ENCODE data around the gene FREM1.

DNA sequence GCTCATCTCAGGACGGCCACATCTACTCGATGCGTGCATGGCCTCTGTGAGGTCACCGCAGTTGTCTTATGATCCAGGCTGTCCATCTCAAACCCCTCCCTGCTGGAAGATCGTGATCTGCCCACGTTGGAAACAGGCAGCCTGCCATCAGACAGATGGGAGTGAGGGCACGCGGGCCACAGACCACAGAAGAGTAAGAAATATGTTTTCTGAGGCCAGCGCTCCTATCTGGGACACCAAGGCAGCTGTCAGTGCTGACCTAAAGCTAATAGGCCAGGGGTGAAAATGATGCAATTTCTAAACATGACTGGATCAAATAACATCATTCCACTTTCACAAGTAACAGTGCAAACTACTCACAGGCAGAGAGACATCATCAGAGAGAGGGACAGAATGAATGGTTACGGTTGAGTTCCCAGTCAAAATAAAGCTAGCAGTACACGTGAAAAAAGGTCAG is 130.6 kb downstream of the FREM1 start:
- TF ChIP-seq POLR2A (IDR thresholded peaks at IDR 0.05; ENCODE audit: low read depth, low read length) (no peak), CHD1 (IDR thresholded peaks at IDR 0.05; ENCODE audit: low read depth, low read length) (no peak), RAD21 (IDR thresholded peaks at IDR 0.05; ENCODE audit: low read length) (no peak), SMC3 (IDR thresholded peaks at IDR 0.05; ENCODE audit: low read depth, low read length) (no peak), RFX5 (IDR thresholded peaks at IDR 0.05; ENCODE audit: low read depth, low read length) (no peak), MAFK (IDR thresholded peaks at IDR 0.05; ENCODE audit: low read depth, low read length) (no peak), CEBPB (IDR thresholded peaks at IDR 0.05; ENCODE audit: low read depth, low read length) (no peak), MAZ (IDR thresholded peaks at IDR 0.05; ENCODE audit: borderline replicate concordance, low read depth, low read length) (no peak), RCOR1 (IDR thresholded peaks at IDR 0.05; ENCODE audit: insufficient replicate concordance, low read length) (no peak), BHLHE40 (IDR thresholded peaks at IDR 0.05; ENCODE audit: low read depth, low read length) (no peak)
- TF ChIP-seq, protein P1, sequence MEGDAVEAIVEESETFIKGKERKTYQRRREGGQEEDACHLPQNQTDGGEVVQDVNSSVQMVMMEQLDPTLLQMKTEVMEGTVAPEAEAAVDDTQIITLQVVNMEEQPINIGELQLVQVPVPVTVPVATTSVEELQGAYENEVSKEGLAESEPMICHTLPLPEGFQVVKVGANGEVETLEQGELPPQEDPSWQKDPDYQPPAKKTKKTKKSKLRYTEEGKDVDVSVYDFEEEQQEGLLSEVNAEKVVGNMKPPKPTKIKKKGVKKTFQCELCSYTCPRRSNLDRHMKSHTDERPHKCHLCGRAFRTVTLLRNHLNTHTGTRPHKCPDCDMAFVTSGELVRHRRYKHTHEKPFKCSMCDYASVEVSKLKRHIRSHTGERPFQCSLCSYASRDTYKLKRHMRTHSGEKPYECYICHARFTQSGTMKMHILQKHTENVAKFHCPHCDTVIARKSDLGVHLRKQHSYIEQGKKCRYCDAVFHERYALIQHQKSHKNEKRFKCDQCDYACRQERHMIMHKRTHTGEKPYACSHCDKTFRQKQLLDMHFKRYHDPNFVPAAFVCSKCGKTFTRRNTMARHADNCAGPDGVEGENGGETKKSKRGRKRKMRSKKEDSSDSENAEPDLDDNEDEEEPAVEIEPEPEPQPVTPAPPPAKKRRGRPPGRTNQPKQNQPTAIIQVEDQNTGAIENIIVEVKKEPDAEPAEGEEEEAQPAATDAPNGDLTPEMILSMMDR (conservative IDR thresholded peaks at IDR 0.05; ENCODE audit: low read depth, low read length), result no peak
- TF ChIP-seq, protein P2, sequence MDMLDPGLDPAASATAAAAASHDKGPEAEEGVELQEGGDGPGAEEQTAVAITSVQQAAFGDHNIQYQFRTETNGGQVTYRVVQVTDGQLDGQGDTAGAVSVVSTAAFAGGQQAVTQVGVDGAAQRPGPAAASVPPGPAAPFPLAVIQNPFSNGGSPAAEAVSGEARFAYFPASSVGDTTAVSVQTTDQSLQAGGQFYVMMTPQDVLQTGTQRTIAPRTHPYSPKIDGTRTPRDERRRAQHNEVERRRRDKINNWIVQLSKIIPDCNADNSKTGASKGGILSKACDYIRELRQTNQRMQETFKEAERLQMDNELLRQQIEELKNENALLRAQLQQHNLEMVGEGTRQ (IDR thresholded peaks at IDR 0.05; ENCODE audit: low read depth, low read length), result no peak
- TF ChIP-seq, protein P3, sequence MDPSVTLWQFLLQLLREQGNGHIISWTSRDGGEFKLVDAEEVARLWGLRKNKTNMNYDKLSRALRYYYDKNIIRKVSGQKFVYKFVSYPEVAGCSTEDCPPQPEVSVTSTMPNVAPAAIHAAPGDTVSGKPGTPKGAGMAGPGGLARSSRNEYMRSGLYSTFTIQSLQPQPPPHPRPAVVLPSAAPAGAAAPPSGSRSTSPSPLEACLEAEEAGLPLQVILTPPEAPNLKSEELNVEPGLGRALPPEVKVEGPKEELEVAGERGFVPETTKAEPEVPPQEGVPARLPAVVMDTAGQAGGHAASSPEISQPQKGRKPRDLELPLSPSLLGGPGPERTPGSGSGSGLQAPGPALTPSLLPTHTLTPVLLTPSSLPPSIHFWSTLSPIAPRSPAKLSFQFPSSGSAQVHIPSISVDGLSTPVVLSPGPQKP (IDR thresholded peaks at IDR 0.05; ENCODE audit: borderline replicate concordance, low read depth, low read length), result no peak

Data from IMR-90 (cell line).